CD4-positive, alpha-beta T cell treated with Interleukin-1 beta for 1 hour (primary cell): ENCODE results near the gene MLX.

ENCODE experiments used
- DNase-seq, 2 donors: peaks; one replicate each; pipeline ENCODE4 v3.0.0-alpha.2; 2020 to 2022

Gene MLX

GRCh38 chr17:42566883-42567573 is at the start of gene MLX:
Gene MLX, plus strand, starts transcription at chr17:42567100. Its CDS starts 25 bp downstream, at chr17:42567125.
- peak; percentile 92 for DNase-seq

- peak; percentile 78 to 82 for DNase-seq
Measured at GRCh38 chr17:42517516-42517915, 49.4 kb upstream of the MLX start.

- DNase-seq, result peak in 1 of 2 donors; percentile 55
Measured at GRCh38 chr17:42518046-42518754, 48.7 kb upstream of the MLX start.

- DNase-seq, result no peak
Measured at GRCh38 chr17:42518755-42519545, 48.0 kb upstream of the MLX start.

- DNase-seq, result no peak
Measured at GRCh38 chr17:42519546-42520491, 47.1 kb upstream of the MLX start.

GRCh38 chr17:42520540-42520951 is 46.4 kb upstream of the MLX start:
- peak in 1 of 2 donors; percentile 24 for DNase-seq

GRCh38 chr17:42521036-42521435 is 45.9 kb upstream of the MLX start:
- DNase-seq, result no peak

GRCh38 chr17:42521666-42522262 is 45.1 kb upstream of the MLX start:
- no peak for DNase-seq

GRCh38 chr17:42522263-42522790 is 44.6 kb upstream of the MLX start:
- DNase-seq, result no peak

- DNase-seq, result no peak
Measured at GRCh38 chr17:42522798-42523278, 44.1 kb upstream of the MLX start.

GRCh38 chr17:42525221-42525620 is 41.7 kb upstream of the MLX start:
- DNase-seq, result no peak

- no peak for DNase-seq
Measured at GRCh38 chr17:42526031-42526444, 40.9 kb upstream of the MLX start.

GRCh38 chr17:42527932-42528331 is 39.0 kb upstream of the MLX start:
- no peak for DNase-seq

- no peak for DNase-seq
Measured at GRCh38 chr17:42529061-42529460, 37.8 kb upstream of the MLX start.

- DNase-seq, result no peak
Measured at GRCh38 chr17:42530952-42531454, 35.9 kb upstream of the MLX start.

GRCh38 chr17:42531455-42532354 is 35.2 kb upstream of the MLX start:
- peak; percentile 57 to 60 for DNase-seq

GRCh38 chr17:42535155-42536047 is 31.5 kb upstream of the MLX start:
- DNase-seq, result no peak

- DNase-seq, result peak; percentile 80 to 84
Measured at GRCh38 chr17:42536048-42536371, 30.9 kb upstream of the MLX start, which contains the start of gene NAGLU. Gene NAGLU, plus strand, starts transcription at chr17:42536241. Its CDS starts 32 bp downstream, at chr17:42536273.
